ENCODE data around the gene CBLB.

DNA sequence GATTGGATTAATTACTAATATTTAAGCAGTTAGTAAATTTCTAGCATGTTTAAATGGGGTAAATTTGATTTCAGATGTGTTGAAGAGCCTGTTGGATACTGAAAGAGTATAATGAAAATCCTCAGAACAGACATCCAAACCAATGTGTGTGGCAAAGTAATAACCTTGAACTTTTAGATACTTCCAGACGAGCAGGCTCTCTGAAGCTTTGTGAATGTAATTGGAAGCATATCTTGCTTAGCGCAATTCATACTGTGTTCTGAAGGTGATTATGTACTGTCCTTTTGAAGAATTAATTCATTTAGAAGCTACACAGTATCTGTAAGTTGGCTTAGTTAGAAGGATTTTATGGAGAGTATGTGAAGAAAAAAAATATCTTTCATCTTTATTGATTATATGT, 161.8 kb downstream of the CBLB start:
- TF ChIP-seq, protein P1, sequence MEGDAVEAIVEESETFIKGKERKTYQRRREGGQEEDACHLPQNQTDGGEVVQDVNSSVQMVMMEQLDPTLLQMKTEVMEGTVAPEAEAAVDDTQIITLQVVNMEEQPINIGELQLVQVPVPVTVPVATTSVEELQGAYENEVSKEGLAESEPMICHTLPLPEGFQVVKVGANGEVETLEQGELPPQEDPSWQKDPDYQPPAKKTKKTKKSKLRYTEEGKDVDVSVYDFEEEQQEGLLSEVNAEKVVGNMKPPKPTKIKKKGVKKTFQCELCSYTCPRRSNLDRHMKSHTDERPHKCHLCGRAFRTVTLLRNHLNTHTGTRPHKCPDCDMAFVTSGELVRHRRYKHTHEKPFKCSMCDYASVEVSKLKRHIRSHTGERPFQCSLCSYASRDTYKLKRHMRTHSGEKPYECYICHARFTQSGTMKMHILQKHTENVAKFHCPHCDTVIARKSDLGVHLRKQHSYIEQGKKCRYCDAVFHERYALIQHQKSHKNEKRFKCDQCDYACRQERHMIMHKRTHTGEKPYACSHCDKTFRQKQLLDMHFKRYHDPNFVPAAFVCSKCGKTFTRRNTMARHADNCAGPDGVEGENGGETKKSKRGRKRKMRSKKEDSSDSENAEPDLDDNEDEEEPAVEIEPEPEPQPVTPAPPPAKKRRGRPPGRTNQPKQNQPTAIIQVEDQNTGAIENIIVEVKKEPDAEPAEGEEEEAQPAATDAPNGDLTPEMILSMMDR (IDR thresholded peaks at IDR 0.05; ENCODE audit: insufficient read depth, low read depth, low read length), result no peak
- TF ChIP-seq EZH2 (IDR thresholded peaks at IDR 0.05; ENCODE audit: insufficient read depth, low read length), result no peak

Measured in astrocyte (in vitro differentiated cells and primary cell).